Naive thymus-derived CD8-positive, alpha-beta T cell (primary cell): ENCODE results near the gene H3-3A. TPM values are rescaled to one million over a fixed set of nuclear protein-coding genes. Genes with fewer than 3 reads are reported as not detected.

ENCODE experiments used
- ATAC-seq, 2 donors: fragments of 150-1000 bp; cut with Tn5 transposase in 1 of 2; sonication (Bioruptor Pico), chemical (Tn5 transposase) in 1 of 2; 1 replicate in 1 of 2; 2 replicates in 1 of 2; pipeline ENCODE4 v1.10.0; 2021; ENCODE audit warnings: mild to moderate bottlenecking in 2 of 2, moderate library complexity in 2 of 2
- POLR2A ChIA-PET: fragments of 350-600 bp; sonication (Branson Sonifier 250); formaldehyde crosslinking; loops from one replicate; lab custom pipeline; 2021; ENCODE audit warnings: antibody characterized with exemption; lab: Charles Lee
- DNase-seq, 10 donors: peaks; one replicate each; pipeline versions ENCODE4 v3.0.0 to v3.0.0-alpha.2; 2020 to 2022
- H3K27ac Mint-ChIP-seq, 10 donors: one replicate each; pipeline ENCODE4 v1.8.0; 2020 to 2022; ENCODE audit warnings: mild to moderate bottlenecking in 10 of 10, mixed read lengths in 10 of 10, moderate library complexity in 4 of 10, inconsistent platforms in 1 of 10
- H3K27me3 Mint-ChIP-seq, 5 donors: one replicate each; pipeline ENCODE4 v1.8.0; 2021 to 2022; ENCODE audit warnings: mixed read lengths in 5 of 5
- H3K36me3 Mint-ChIP-seq, 3 donors: one replicate each; pipeline ENCODE4 v1.8.0; 2020 to 2022; ENCODE audit warnings: mixed read lengths in 3 of 3, mild to moderate bottlenecking in 2 of 3, inconsistent platforms in 1 of 3
- H3K4me1 Mint-ChIP-seq, 4 donors: one replicate each; pipeline ENCODE4 v1.8.0; 2021 to 2022; ENCODE audit warnings: mixed read lengths in 4 of 4
- H3K4me3 Mint-ChIP-seq, 10 donors: one replicate each; pipeline ENCODE4 v1.8.0; 2020 to 2022; ENCODE audit warnings: mild to moderate bottlenecking in 10 of 10, mixed read lengths in 10 of 10, moderate library complexity in 6 of 10, inconsistent platforms in 1 of 10
- H3K9me3 Mint-ChIP-seq, 9 donors: one replicate each; pipeline ENCODE4 v1.8.0; 2020 to 2022; ENCODE audit warnings: mixed read lengths in 9 of 9, mild to moderate bottlenecking in 3 of 9, inconsistent platforms in 1 of 9, moderate library complexity in 1 of 9
- polyA plus RNA-seq, 3 donors: library from polyadenylated mRNA; unstranded; fragments of 300-500 nt; fragmentation: Illumina TruSeq; gene quantifications; one replicate each; pipeline ENCODE4 v1.2.3, GENCODE V29; 2021
- total RNA-seq, 8 experiments: library from RNA in 2 of 8; stranded (reverse) in 2 of 8; gene quantifications; one replicate each; pipeline ENCODE4 v1.2.3 and lab custom pipeline; 2021 to 2026

H3-3A gene
- total RNA-seq: 100 to 1,000 TPM; 440 to 444 TPM
- polyA plus RNA-seq: 100 to 1,000 TPM; 736 to 904 (median 888) TPM
- 39.2 to 130 (median 70.5) reads per million in 6 experiments for total RNA-seq (lab: John Stamatoyannopoulos, UW)

GRCh38 chr1:226062558-226063223 lies at the start of gene H3-3A:
H3-3A (plus strand) TSS chr1:226062716; CDS start chr1:226064352, 1,636 bp downstream.
- DNase-seq (peak; percentile 95 to 99 (median 98)), ATAC-seq (peak; percentile 77 to 81)
- H3K36me3 Mint-ChIP-seq: peaks cover 4 to 52% (median 32%) of the 10 kb centered on the region in 3 donors
- peaks cover 29 to 69% (median 53%) of the 10 kb centered on the region in 4 donors for H3K4me1 Mint-ChIP-seq
- POLR2A ChIA-PET: interaction anchor here (0.5 to 7.0 kb wide), 46 partner anchors 9 to 878 kb away, joined by 3 to 547 read pairs (median 6); partner anchors contain the start of genes COQ8A, LBR, LEFTY1 and PYCR2
- peak within 1 kb of the TSS; percentile 98 to 100 (median 100) for H3K4me3 Mint-ChIP-seq
- H3K27ac Mint-ChIP-seq: peak within 1 kb of the TSS; percentile 98 to 100 (median 99)
- H3K27me3 Mint-ChIP-seq: no peaks in the 10 kb centered on the region
- H3K9me3 Mint-ChIP-seq: no peaks in the 10 kb centered on the region

GRCh38 chr1:226017070-226017469 lies 45.4 kb upstream of the H3-3A start:
- peak overlapping the region in 1 of 10 donors; percentile 43 for H3K27ac Mint-ChIP-seq
- no peak for DNase-seq
- ATAC-seq: no peak
- peaks cover 0 to 2% (median 0%) of the 10 kb centered on the region in 5 donors for H3K27me3 Mint-ChIP-seq
- no peaks in the 10 kb centered on the region for H3K9me3 Mint-ChIP-seq
- no peaks in the 10 kb centered on the region for H3K36me3 Mint-ChIP-seq
- POLR2A ChIA-PET: no interaction called here
- no peak overlapping the region for H3K4me3 Mint-ChIP-seq
- peaks cover 0 to 3% (median 0%) of the 10 kb centered on the region in 4 donors for H3K4me1 Mint-ChIP-seq

- Mint-ChIP-seq H3K36me3 (no peaks in the 10 kb centered on the region), H3K9me3 (no peaks in the 10 kb centered on the region), H3K27me3 (no peaks in the 10 kb centered on the region), H3K4me3 (no peak overlapping the region), H3K27ac (no peak overlapping the region), H3K4me1 (peaks cover 0 to 3% (median 0%) of the 10 kb centered on the region in 4 donors)
- no peak for ATAC-seq
- POLR2A ChIA-PET: interaction anchor here (0.9 to 1.3 kb wide), 2 partner anchors 19 to 43 kb away, joined by 3 to 4 read pairs; partner anchors contain the start of gene H3-3A
- DNase-seq: no peak
Observed at GRCh38 chr1:226019572-226019971, 42.9 kb upstream of the H3-3A start.

- Mint-ChIP-seq H3K27me3 (no peaks in the 10 kb centered on the region), H3K9me3 (no peaks in the 10 kb centered on the region), H3K4me1 (peaks cover 0 to 3% (median 0%) of the 10 kb centered on the region in 4 donors), H3K27ac (no peak overlapping the region), H3K36me3 (no peaks in the 10 kb centered on the region), H3K4me3 (no peak overlapping the region)
- DNase-seq (no peak), ATAC-seq (no peak)
- POLR2A ChIA-PET: no interaction called here
Observed at GRCh38 chr1:226021401-226021800, 41.1 kb upstream of the H3-3A start.

GRCh38 chr1:226021801-226022200 lies 40.7 kb upstream of the H3-3A start:
- Mint-ChIP-seq H3K4me1 (peaks cover 0 to 3% (median 0%) of the 10 kb centered on the region in 4 donors), H3K36me3 (no peaks in the 10 kb centered on the region), H3K9me3 (no peaks in the 10 kb centered on the region), H3K4me3 (no peak overlapping the region), H3K27ac (no peak overlapping the region), H3K27me3 (no peaks in the 10 kb centered on the region)
- DNase-seq: no peak
- POLR2A ChIA-PET: no interaction called here
- no peak for ATAC-seq

- Mint-ChIP-seq H3K4me3 (no peak overlapping the region), H3K4me1 (peaks cover 0 to 10% (median 1%) of the 10 kb centered on the region in 4 donors), H3K27me3 (no peaks in the 10 kb centered on the region), H3K27ac (no peak overlapping the region), H3K9me3 (no peaks in the 10 kb centered on the region), H3K36me3 (no peaks in the 10 kb centered on the region)
- POLR2A ChIA-PET: interaction anchor here (1.2 kb wide), 1 partner anchor 24 kb away, joined by 5 read pairs; the partner anchor contains the start of gene SDE2
- ATAC-seq (no peak), DNase-seq (no peak)
Observed at GRCh38 chr1:226023735-226024134, 38.8 kb upstream of the H3-3A start.

GRCh38 chr1:226026833-226027232 lies 35.7 kb upstream of the H3-3A start:
- H3K36me3 Mint-ChIP-seq: no peaks in the 10 kb centered on the region
- H3K4me1 Mint-ChIP-seq: peaks cover 0 to 31% (median 0%) of the 10 kb centered on the region in 4 donors
- H3K27ac Mint-ChIP-seq: peak overlapping the region in 2 of 10 donors; percentile 3 to 9
- no peaks in the 10 kb centered on the region for H3K27me3 Mint-ChIP-seq
- no peaks in the 10 kb centered on the region for H3K9me3 Mint-ChIP-seq
- no peak overlapping the region for H3K4me3 Mint-ChIP-seq
- POLR2A ChIA-PET: no interaction called here
- DNase-seq (no peak), ATAC-seq (no peak)

GRCh38 chr1:226027538-226028217 lies 34.8 kb upstream of the H3-3A start:
- Mint-ChIP-seq H3K36me3 (no peaks in the 10 kb centered on the region), H3K4me3 (no peak overlapping the region), H3K4me1 (peaks cover 0 to 37% (median 0%) of the 10 kb centered on the region in 4 donors), H3K27me3 (no peaks in the 10 kb centered on the region), H3K9me3 (no peaks in the 10 kb centered on the region), H3K27ac (no peak overlapping the region)
- POLR2A ChIA-PET: no interaction called here
- no peak for DNase-seq
- no peak for ATAC-seq

GRCh38 chr1:226029093-226029496 lies 33.4 kb upstream of the H3-3A start:
- Mint-ChIP-seq H3K36me3 (no peaks in the 10 kb centered on the region), H3K4me1 (peaks cover 0 to 42% (median under 1%) of the 10 kb centered on the region in 4 donors), H3K9me3 (no peaks in the 10 kb centered on the region), H3K27ac (peak overlapping the region in 2 of 10 donors; percentile 41 to 87), H3K4me3 (peak overlapping the region in 1 of 10 donors; percentile 22), H3K27me3 (no peaks in the 10 kb centered on the region)
- peak in 1 of 10 donors; percentile 20 for DNase-seq
- POLR2A ChIA-PET: no interaction called here
- ATAC-seq: peak in 1 of 2 donors; percentile 42

GRCh38 chr1:226029568-226030225 lies 32.8 kb upstream of the H3-3A start:
- peak overlapping the region in 2 of 10 donors; percentile 41 to 87 for H3K27ac Mint-ChIP-seq
- no peak for ATAC-seq
- peaks cover 0 to 47% (median under 1%) of the 10 kb centered on the region in 4 donors for H3K4me1 Mint-ChIP-seq
- no peak for DNase-seq
- H3K9me3 Mint-ChIP-seq: no peaks in the 10 kb centered on the region
- POLR2A ChIA-PET: no interaction called here
- no peaks in the 10 kb centered on the region for H3K27me3 Mint-ChIP-seq
- no peaks in the 10 kb centered on the region for H3K36me3 Mint-ChIP-seq
- H3K4me3 Mint-ChIP-seq: no peak overlapping the region

GRCh38 chr1:226033582-226033981 lies 28.9 kb upstream of the H3-3A start:
- Mint-ChIP-seq H3K9me3 (no peaks in the 10 kb centered on the region), H3K27me3 (no peaks in the 10 kb centered on the region), H3K4me3 (peak overlapping the region in 1 of 10 donors; percentile 6), H3K36me3 (no peaks in the 10 kb centered on the region), H3K4me1 (peaks cover 0 to 44% (median 2%) of the 10 kb centered on the region in 4 donors), H3K27ac (peak overlapping the region in 2 of 10 donors; percentile 33 to 37)
- POLR2A ChIA-PET: interaction anchor here (0.6 kb wide), 1 partner anchor 29 kb away, joined by 3 read pairs; the partner anchor contains the start of gene H3-3A
- DNase-seq: no peak
- ATAC-seq: no peak

- Mint-ChIP-seq H3K4me3 (no peak overlapping the region), H3K4me1 (peaks cover 0 to 40% (median 2%) of the 10 kb centered on the region in 4 donors), H3K27me3 (no peaks in the 10 kb centered on the region), H3K36me3 (no peaks in the 10 kb centered on the region), H3K27ac (peak overlapping the region in 1 of 10 donors; percentile 33), H3K9me3 (no peaks in the 10 kb centered on the region)
- POLR2A ChIA-PET: interaction anchor here (0.6 to 1.2 kb wide), 3 partner anchors 19 to 34 kb away, joined by 3 to 5 read pairs (median 4); partner anchors contain the start of genes H3-3A and SDE2
- ATAC-seq: no peak
- no peak for DNase-seq
Observed at GRCh38 chr1:226033991-226034390, 28.5 kb upstream of the H3-3A start.
